Measurements from ENCODE around the gene TUBB4A. TPM values are rescaled to one million over a fixed set of nuclear protein-coding genes. Genes with fewer than 3 reads are reported as not detected.

The TUBB4A gene
- total and polyA plus RNA-seq, 10 of the 15 experiments (the other 5 are each of a cell fraction or from before 2014, with no cell fraction given): 0.29 to 22.4 (median 3.8) TPM

Small RNA genes within 50 kb of the gene (small RNA-seq; reads per million reads assigned to genes)
- not detected for gene AC010503.2

Other genes starting within 250 kb of the TUBB4A start
Only the 7 nearest of the 17 such genes appear.
- 111 and 121 TPM in 2 replicates for gene KHSRP, start 77.5 kb downstream of the TUBB4A start, total RNA-seq (2014; rRNA removed)
- 71.8 and 79.8 TPM in 2 replicates for gene KHSRP, start 77.5 kb downstream of the TUBB4A start, total RNA-seq (2014; rRNA removed; fragmentation: Illumina TruSeq; extraction: Trizol)
- gene KHSRP, start 77.5 kb downstream of the TUBB4A start, total RNA-seq (2021): 411 and 440 TPM in 2 replicates
- gene KHSRP, start 77.5 kb downstream of the TUBB4A start, polyA plus RNA-seq (2011; rRNA removed): 71.1 and 84.3 TPM in 2 replicates
- 118 and 142 TPM in 2 replicates for gene KHSRP, start 77.5 kb downstream of the TUBB4A start, polyA plus RNA-seq (2014; fragmentation: Illumina TruSeq; extraction: Trizol)
- gene KHSRP, start 77.5 kb downstream of the TUBB4A start, polyA plus RNA-seq (2014; fragmentation: Nextera tagmentation; extraction: Ambion mirVana): 1 to 10 TPM; 4.8 to 6.4 TPM
- 229 and 318 TPM in 2 replicates for gene KHSRP, start 77.5 kb downstream of the TUBB4A start, polyA plus RNA-seq (2014; rRNA removed)
- gene KHSRP, start 77.5 kb downstream of the TUBB4A start, polyA plus RNA-seq (2016; fragmentation: Nextera tagmentation; extraction: Ambion mirVana): 10 to 100 TPM; 38.5 to 40.1 TPM
- 0.23 and 0.27 TPM in 2 replicates for gene SLC25A41, start 68.5 kb downstream of the TUBB4A start, total RNA-seq (2014; rRNA removed)
- 0.49 and 0.55 TPM in 2 replicates for gene SLC25A41, start 68.5 kb downstream of the TUBB4A start, total RNA-seq (2014; rRNA removed; fragmentation: Illumina TruSeq; extraction: Trizol)
- gene SLC25A41, start 68.5 kb downstream of the TUBB4A start, total RNA-seq (2021): 1.0 and 1.2 TPM in 2 replicates
- gene SLC25A41, start 68.5 kb downstream of the TUBB4A start, polyA plus RNA-seq (2011; rRNA removed): 0.45 and 0.99 TPM in 2 replicates
- gene SLC25A41, start 68.5 kb downstream of the TUBB4A start, polyA plus RNA-seq (2014; fragmentation: Illumina TruSeq; extraction: Trizol): 0.24 TPM in 1 of 2 replicates, not detected in the other
- gene SLC25A41, start 68.5 kb downstream of the TUBB4A start, polyA plus RNA-seq (2014; fragmentation: Nextera tagmentation; extraction: Ambion mirVana): not detected
- 0.73 and 1.4 TPM in 2 replicates for gene SLC25A41, start 68.5 kb downstream of the TUBB4A start, polyA plus RNA-seq (2014; rRNA removed)
- under 1 TPM; 0.30 to 0.37 TPM for gene SLC25A41, start 68.5 kb downstream of the TUBB4A start, polyA plus RNA-seq (2016; fragmentation: Nextera tagmentation; extraction: Ambion mirVana)
- 51.9 and 66.4 TPM in 2 replicates for gene SLC25A23, start 42.5 kb downstream of the TUBB4A start, total RNA-seq (2014; rRNA removed)
- gene SLC25A23, start 42.5 kb downstream of the TUBB4A start, total RNA-seq (2014; rRNA removed; fragmentation: Illumina TruSeq; extraction: Trizol): 35.4 and 36.2 TPM in 2 replicates
- 85.8 and 97.2 TPM in 2 replicates for gene SLC25A23, start 42.5 kb downstream of the TUBB4A start, total RNA-seq (2021)
- 16.6 and 25.6 TPM in 2 replicates for gene SLC25A23, start 42.5 kb downstream of the TUBB4A start, polyA plus RNA-seq (2011; rRNA removed)
- 60.7 and 70.2 TPM in 2 replicates for gene SLC25A23, start 42.5 kb downstream of the TUBB4A start, polyA plus RNA-seq (2014; fragmentation: Illumina TruSeq; extraction: Trizol)
- 10 to 100 TPM; 10.2 to 13.6 TPM for gene SLC25A23, start 42.5 kb downstream of the TUBB4A start, polyA plus RNA-seq (2014; fragmentation: Nextera tagmentation; extraction: Ambion mirVana)
- gene SLC25A23, start 42.5 kb downstream of the TUBB4A start, polyA plus RNA-seq (2014; rRNA removed): 79.5 and 83.1 TPM in 2 replicates
- 10 to 100 TPM; 42.7 to 57.4 TPM for gene SLC25A23, start 42.5 kb downstream of the TUBB4A start, polyA plus RNA-seq (2016; fragmentation: Nextera tagmentation; extraction: Ambion mirVana)
- 0.82 and 1.6 TPM in 2 replicates for gene CRB3, start 38.0 kb downstream of the TUBB4A start, total RNA-seq (2014; rRNA removed)
- 0.18 TPM in 1 of 2 replicates, not detected in the other for gene CRB3, start 38.0 kb downstream of the TUBB4A start, total RNA-seq (2014; rRNA removed; fragmentation: Illumina TruSeq; extraction: Trizol)
- gene CRB3, start 38.0 kb downstream of the TUBB4A start, total RNA-seq (2021): 0.43 and 1.4 TPM in 2 replicates
- gene CRB3, start 38.0 kb downstream of the TUBB4A start, polyA plus RNA-seq (2011; rRNA removed): 0.56 and 0.98 TPM in 2 replicates
- gene CRB3, start 38.0 kb downstream of the TUBB4A start, polyA plus RNA-seq (2014; fragmentation: Illumina TruSeq; extraction: Trizol): 0.41 TPM in 1 of 2 replicates, not detected in the other
- gene CRB3, start 38.0 kb downstream of the TUBB4A start, polyA plus RNA-seq (2014; fragmentation: Nextera tagmentation; extraction: Ambion mirVana): under 1 TPM in 1 of 2 experiments, not detected in 1; 0.11 TPM
- 0.97 and 1.2 TPM in 2 replicates for gene CRB3, start 38.0 kb downstream of the TUBB4A start, polyA plus RNA-seq (2014; rRNA removed)
- gene CRB3, start 38.0 kb downstream of the TUBB4A start, polyA plus RNA-seq (2016; fragmentation: Nextera tagmentation; extraction: Ambion mirVana): 1 to 10 TPM; 1.1 to 1.9 TPM
- gene DENND1C, start 20.5 kb downstream of the TUBB4A start, total RNA-seq (2014; rRNA removed): 16.4 and 24.5 TPM in 2 replicates
- 10.9 and 11.5 TPM in 2 replicates for gene DENND1C, start 20.5 kb downstream of the TUBB4A start, total RNA-seq (2014; rRNA removed; fragmentation: Illumina TruSeq; extraction: Trizol)
- gene DENND1C, start 20.5 kb downstream of the TUBB4A start, total RNA-seq (2021): 50.5 and 54.3 TPM in 2 replicates
- 10.6 and 25.8 TPM in 2 replicates for gene DENND1C, start 20.5 kb downstream of the TUBB4A start, polyA plus RNA-seq (2011; rRNA removed)
- 24.6 and 39.5 TPM in 2 replicates for gene DENND1C, start 20.5 kb downstream of the TUBB4A start, polyA plus RNA-seq (2014; fragmentation: Illumina TruSeq; extraction: Trizol)
- gene DENND1C, start 20.5 kb downstream of the TUBB4A start, polyA plus RNA-seq (2014; fragmentation: Nextera tagmentation; extraction: Ambion mirVana): 1 to 10 TPM; 2.4 to 2.8 TPM
- gene DENND1C, start 20.5 kb downstream of the TUBB4A start, polyA plus RNA-seq (2014; rRNA removed): 49.1 and 59.0 TPM in 2 replicates
- gene DENND1C, start 20.5 kb downstream of the TUBB4A start, polyA plus RNA-seq (2016; fragmentation: Nextera tagmentation; extraction: Ambion mirVana): 10 to 100 TPM; 45.8 to 45.9 TPM
- 72.8 and 75.3 TPM in 2 replicates for gene TNFSF9, start 28.7 kb upstream of the TUBB4A start, total RNA-seq (2014; rRNA removed)
- gene TNFSF9, start 28.7 kb upstream of the TUBB4A start, total RNA-seq (2014; rRNA removed; fragmentation: Illumina TruSeq; extraction: Trizol): 20.9 and 22.7 TPM in 2 replicates
- gene TNFSF9, start 28.7 kb upstream of the TUBB4A start, total RNA-seq (2021): 60.1 TPM in 2 replicates
- 24.6 and 33.3 TPM in 2 replicates for gene TNFSF9, start 28.7 kb upstream of the TUBB4A start, polyA plus RNA-seq (2011; rRNA removed)
- gene TNFSF9, start 28.7 kb upstream of the TUBB4A start, polyA plus RNA-seq (2014; fragmentation: Illumina TruSeq; extraction: Trizol): 13.4 and 14.7 TPM in 2 replicates
- 10 to 100 TPM in 1 of 2 experiments, 1 to 10 TPM in 1; 6.2 to 12.8 TPM for gene TNFSF9, start 28.7 kb upstream of the TUBB4A start, polyA plus RNA-seq (2014; fragmentation: Nextera tagmentation; extraction: Ambion mirVana)
- gene TNFSF9, start 28.7 kb upstream of the TUBB4A start, polyA plus RNA-seq (2014; rRNA removed): 46.8 and 48.0 TPM in 2 replicates
- 10 to 100 TPM; 20.7 to 21.5 TPM for gene TNFSF9, start 28.7 kb upstream of the TUBB4A start, polyA plus RNA-seq (2016; fragmentation: Nextera tagmentation; extraction: Ambion mirVana)
- 421 and 441 TPM in 2 replicates for gene CD70, start 88.8 kb upstream of the TUBB4A start, total RNA-seq (2014; rRNA removed)
- gene CD70, start 88.8 kb upstream of the TUBB4A start, total RNA-seq (2014; rRNA removed; fragmentation: Illumina TruSeq; extraction: Trizol): 151 and 155 TPM in 2 replicates
- 269 and 285 TPM in 2 replicates for gene CD70, start 88.8 kb upstream of the TUBB4A start, total RNA-seq (2021)
- 117 and 262 TPM in 2 replicates for gene CD70, start 88.8 kb upstream of the TUBB4A start, polyA plus RNA-seq (2011; rRNA removed)
- gene CD70, start 88.8 kb upstream of the TUBB4A start, polyA plus RNA-seq (2014; fragmentation: Illumina TruSeq; extraction: Trizol): 9.4 and 52.9 TPM in 2 replicates
- 10 to 100 TPM; 16.4 to 35.8 TPM for gene CD70, start 88.8 kb upstream of the TUBB4A start, polyA plus RNA-seq (2014; fragmentation: Nextera tagmentation; extraction: Ambion mirVana)
- 405 and 437 TPM in 2 replicates for gene CD70, start 88.8 kb upstream of the TUBB4A start, polyA plus RNA-seq (2014; rRNA removed)
- gene CD70, start 88.8 kb upstream of the TUBB4A start, polyA plus RNA-seq (2016; fragmentation: Nextera tagmentation; extraction: Ambion mirVana): 100 to 1,000 TPM; 348 to 371 TPM

Measured in GM12878 (cell line).